T-helper 1 cell treated with Interleukin-12 subunit alpha and Interleukin-12 subunit beta and Interleukin-4 antibody, amounts not matched to agents 30 ng/mL and 1 ng/mL, for 36 hours (primary cell): ENCODE data around the gene XIRP2. TPM values are rescaled to one million over a fixed set of nuclear protein-coding genes. Genes with fewer than 3 reads are reported as not detected.
"Not testable (repeated sequence)": the region's sequence is repeated elsewhere in the genome, so short reads cannot be mapped to it uniquely, and the experiment has no call there.

Experiments used
- intact Hi-C: fragments of 100-400 bp; cut with micrococcal nuclease; formaldehyde crosslinking; loops from one replicate; pipeline ENCODE4 v1.15.1; 2024
- total RNA-seq: library from RNA; stranded (reverse); gene quantifications from 2 replicates; pipeline ENCODE4 v1.2.3, GENCODE V29; 2022

Gene XIRP2
- total RNA-seq, 1 donor from 2014 or later: not detected

DNA sequence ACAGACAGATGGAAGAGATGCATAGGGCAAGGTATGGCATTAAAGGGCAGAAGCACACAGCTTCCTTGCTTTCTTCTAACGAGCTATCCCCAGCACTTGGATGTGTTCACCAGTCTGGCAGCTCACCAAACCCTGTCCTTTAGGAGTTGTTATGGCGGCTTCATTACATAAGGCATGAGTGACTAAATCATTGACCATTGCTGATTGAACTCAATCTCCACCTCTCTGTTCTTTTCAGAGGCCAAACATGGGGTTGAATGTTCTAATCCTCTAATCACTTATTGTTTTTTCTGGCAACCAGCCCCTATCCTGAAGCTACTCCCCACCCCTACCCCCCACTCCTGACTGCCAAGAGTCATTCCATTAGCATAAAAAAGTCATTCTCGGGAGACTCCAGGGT lies 301.8 kb downstream of the XIRP2 start:
- intact Hi-C loops: no loop called here

DNA sequence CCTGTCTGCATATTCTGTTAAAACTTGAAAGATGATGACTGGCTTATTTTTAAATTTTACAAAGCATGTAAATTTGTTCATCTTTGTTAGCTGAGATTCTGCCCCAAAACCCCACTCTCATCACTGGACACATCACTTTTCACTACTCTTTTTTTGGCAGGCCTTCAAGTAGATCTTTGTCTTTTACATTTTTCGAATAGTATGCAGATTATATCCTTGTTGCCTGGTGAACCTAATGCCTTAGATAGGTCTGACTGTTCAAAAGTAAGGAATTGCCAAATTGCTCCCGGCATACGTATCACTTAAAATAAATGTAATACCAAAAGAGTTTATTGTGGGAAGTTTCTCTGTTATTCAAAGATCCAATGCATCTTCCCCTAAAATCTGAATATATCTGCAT lies 303.3 kb downstream of the XIRP2 start:
- intact Hi-C loops: no loop called here

DNA sequence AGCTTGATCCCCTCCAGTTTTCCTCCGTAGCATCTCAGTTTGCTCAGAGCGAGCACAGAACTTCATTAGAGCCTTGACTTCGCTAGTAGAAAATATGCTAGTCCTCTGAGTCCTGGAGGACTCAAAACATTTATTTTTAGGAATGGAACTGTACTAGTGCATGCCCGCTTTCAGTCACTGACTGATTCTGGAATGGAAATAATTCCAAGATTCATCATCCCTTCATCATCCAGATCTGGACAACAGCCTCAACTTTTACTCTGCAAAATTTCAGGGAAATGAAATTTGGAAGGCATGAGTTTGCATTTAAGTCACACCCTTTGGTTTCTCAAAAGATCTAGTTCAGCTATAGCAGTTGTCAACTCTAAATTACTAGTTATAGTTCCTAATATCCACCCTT lies 304.6 kb downstream of the XIRP2 start:
- intact Hi-C loops: no loop called here

DNA sequence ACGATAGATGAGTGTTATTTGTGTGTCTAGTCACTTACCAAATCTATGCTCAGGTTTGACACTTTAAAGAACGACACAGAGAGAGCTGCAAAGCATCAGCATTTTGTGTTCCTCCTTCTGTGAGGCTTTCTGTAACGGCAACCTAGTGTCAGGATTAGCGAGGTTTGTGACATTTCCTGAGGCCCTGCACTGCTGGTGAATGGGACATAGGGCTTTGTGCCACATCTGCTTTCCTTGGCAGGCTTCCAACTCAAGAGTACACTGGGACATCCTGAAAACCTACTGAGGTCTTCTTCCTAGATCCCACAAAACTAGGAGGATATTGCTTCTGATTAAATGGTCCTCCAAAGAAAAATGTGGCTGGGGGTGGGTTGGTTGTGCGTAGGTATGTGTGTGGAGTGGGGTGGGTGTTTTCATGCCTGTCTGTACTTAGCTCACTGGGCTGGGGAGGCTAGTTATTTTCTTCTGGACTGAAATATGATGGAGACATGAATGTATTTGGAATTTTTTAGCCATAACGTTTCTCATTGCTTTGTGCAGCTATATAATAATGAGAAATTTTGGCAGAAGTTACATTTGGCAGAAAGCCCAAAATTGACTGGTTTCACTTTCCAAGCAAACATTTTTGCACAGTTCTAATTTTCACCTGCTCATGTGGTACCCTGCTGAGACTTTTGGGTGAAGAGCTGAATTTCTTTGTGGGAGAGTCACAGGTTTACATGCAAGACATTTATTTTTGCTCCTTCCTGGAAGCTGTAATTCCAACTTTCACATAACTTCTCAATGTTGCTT lies 308.4 kb downstream of the XIRP2 start:
- intact Hi-C loops: no loop called here

DNA sequence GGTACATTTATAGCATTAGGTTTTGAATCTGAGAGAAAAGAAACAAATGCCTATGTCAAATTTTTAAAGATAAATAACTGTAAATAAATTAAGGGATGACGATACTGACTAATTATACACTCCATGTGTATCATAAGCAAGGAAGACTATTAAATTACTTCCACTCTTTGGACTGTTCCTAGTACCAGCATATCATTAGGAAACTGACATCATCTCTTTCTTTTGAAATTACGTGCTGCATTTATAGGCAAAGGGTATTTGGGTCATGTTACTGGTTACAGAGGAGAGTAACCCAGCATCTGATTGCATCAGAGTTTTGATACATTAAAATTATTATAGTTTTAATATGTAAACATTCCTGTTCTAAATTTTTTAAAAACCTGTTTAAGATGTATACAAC lies 309.7 kb downstream of the XIRP2 start:
- intact Hi-C loops: no loop called here

DNA sequence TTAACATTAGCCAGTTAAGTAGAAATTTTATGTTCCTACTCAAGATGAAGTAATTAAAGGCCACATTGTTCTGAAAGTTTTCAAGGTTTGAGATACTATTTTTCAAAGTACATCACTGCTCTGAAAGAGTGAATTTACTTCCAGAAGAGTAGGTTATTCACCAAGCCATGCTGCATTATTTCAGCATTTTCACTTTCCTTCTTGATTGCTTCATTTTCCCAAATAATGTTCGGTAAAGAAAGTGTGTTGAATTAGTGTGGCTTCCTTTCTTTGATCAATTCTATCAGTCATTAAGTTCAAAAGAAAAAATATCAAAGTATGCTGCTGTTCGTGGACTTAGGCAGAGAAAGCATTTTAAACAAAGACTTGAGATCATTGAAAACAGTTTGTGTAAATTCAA lies 310.3 kb downstream of the XIRP2 start:
- intact Hi-C loops: no loop called here

DNA sequence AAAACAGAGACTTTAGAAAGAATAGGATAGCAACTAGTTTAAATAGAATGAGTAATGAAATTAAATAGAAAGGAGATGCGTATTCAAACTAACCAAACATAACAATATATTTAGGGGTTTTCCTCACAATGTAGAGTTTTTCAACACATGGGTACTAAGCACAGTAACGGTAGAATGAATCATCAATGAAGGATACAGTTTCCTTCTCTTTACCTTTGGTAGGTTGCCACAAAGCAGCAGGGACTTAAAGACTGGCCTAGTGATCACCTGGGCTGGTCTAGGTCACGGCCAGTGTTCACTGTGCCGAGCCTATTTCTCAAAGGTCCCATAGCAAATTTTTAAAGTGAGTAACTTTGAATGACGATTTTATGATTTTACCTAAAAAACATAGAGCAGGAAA lies 311.7 kb downstream of the XIRP2 start:
- intact Hi-C loops: no loop called here

DNA sequence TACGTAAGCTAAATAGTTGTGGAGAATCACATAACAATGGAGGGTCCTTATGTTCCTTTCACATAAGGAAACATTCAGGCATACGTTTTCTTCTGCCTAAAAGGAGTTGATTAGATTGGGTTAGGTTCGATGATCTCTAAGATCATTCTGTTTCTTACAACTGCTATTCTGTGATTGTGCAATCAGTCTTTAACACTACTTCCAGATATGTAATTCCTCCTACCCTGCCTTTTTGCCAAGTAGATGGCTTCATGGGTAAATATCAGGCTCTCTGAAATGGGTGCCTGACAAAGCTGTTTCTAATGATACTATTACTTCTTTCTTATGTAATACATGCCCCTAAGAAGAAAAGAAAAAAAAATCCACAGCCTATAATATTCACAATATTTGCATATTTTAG lies 321.5 kb downstream of the XIRP2 start:
- intact Hi-C loops: no loop called here

DNA sequence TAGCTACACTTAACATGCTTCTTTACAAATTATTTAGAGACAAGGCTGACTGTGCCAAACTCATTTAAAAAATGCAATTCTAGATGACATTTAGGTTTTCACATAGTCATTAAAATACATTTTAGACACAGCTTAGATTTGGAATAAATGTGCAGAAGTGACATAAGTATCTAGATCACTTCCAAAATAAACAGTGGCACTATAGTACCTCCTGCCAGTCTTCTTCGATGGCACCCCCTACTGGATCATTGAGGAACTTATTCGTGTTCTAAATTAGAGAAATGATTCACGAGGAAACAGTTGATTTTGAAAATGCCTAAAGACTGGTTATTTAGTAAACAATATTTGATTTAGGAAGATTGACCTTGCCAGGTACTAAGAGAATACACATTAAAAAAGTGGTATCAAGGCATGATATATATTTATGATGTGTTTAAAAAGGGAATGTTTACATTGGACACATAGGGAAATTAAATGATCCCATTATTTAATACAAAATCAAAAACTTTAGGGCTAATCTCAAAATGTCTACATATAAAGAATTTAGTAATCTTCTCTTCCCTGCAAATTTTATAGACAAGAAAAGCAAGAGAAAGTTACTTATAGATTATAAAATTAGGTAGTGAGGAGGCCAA lies 323.9 kb downstream of the XIRP2 start:
- intact Hi-C loops: loop anchor here (1.0 kb wide), 1 partner anchor 673 kb away; no protein-coding TSS in a partner anchor

DNA sequence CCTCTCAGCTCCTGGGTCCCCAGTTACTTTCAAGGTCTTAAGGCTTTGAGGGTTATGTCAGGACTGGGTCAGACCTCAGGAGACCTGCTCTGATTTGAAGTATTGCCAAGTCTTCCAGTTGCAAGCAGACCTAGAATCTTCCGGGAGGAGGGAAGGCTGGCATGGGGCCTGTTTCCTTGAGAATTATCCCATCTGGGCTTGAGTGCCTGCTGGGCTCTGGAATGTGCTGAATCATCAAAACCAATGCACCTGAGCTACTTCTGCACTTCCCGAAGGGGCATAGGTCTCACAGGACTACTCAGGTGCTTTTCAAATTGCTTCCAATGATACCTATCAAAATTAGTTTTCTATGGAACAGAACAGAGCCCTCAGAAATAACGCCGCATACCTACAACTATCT lies 327.3 kb downstream of the XIRP2 start:
- intact Hi-C loops: no loop called here

DNA sequence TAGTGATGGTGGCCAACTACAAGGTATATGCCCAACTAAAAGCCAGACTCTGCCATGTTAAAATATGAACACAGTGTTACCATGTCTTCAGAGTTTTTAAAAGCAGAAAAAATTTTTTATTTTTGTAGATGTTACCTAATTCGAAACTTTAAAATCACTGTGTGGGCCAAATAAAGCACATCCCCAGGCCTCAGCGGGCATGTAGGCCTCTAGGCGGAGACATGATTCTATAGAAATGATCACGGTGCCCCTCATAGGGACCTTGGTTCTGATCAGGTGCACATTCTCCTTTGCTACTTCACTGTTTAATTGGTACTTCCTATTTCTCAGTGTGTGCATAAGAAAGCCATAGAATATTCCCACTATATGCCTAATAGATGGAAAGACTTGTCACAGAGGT lies 349.2 kb downstream of the XIRP2 start:
- intact Hi-C loops: no loop called here

DNA sequence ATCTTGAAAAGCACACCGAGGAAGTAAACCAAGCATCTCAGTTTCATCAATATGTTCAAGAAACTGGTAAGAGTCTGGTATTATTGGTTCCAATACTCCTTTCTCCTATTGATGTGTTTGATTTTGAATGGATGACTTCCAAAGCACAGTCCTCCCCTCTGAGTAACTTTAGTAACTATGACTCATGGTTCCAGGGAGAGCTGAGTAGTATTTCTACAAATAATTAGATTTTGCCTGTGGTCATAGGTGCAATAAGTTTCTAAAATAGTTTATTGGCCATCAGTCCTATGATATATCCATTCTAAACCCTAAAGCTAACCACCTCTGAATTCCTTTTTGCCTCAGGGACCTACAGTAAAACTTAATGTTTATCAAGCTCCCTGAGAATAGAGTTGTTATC lies 352.4 kb downstream of the XIRP2 start:
- intact Hi-C loops: no loop called here

DNA sequence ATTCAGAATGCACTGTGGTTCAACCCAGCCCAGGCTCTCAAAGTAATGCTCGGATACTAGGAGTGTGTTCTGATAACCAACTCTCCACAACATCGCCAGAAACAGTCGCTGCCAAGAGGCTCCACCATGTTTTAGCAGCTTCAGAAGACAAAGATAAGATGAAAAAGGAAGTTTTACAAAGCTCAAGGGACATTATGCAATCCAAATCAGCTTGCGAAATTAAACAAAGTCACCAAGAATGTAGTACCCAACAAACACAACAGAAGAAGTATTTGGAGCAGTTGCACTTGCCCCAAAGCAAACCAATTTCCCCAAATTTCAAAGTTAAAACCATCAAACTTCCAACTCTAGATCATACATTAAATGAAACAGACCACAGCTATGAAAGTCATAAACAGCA lies 360.9 kb downstream of the XIRP2 start:
- intact Hi-C loops: no loop called here

DNA sequence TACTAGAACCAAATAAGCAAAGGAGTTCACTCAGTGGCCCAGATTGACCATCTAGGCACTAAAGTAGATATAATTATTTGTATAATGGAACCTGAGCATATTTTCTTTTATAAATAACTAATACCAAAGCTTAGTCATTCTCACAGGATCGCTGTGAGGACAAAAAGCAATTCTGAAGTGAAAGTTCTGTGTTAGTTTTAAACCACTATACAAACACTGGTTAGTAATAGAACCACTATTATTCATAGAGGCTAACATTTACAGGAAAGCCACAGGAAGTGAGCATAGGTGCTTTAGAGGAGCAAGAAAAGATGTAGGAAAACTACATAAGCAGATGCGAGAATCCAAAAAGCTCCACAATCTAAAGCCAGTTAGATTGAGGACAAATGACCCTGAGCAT lies 364.7 kb downstream of the XIRP2 start:
- intact Hi-C loops: no loop called here

DNA sequence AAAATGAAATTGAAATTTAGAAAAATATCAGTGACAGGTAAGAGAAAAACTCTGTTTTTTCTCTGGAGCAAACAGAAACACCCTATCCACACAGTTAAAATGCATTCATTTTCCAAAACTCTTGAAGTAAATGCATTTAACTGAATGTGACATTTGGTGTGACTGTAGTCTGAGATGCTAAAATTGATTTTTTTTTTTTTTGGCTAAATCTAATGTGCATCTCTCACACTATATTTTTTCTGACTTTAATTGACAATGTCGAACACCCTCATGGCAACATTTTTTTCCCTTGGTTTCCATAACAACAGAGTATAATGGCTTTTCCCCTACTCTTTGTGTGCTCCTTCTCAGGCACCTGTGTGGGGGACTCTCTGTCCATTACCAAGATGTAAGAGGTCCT lies 366.4 kb downstream of the XIRP2 start:
- intact Hi-C loops: no loop called here

DNA sequence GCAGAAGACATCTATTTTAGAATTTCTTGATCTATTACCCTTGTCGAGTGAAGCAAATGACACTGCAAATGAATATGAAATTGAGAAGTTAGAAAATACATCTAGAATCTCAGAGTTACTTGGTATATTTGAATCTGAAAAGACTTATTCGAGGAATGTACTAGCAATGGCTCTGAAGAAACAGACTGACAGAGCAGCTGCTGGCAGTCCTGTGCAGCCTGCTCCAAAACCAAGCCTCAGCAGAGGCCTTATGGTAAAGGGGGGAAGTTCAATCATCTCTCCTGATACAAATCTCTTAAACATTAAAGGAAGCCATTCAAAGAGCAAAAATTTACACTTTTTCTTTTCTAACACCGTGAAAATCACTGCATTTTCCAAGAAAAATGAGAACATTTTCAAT lies 370.4 kb downstream of the XIRP2 start:
- intact Hi-C loops: no loop called here

DNA sequence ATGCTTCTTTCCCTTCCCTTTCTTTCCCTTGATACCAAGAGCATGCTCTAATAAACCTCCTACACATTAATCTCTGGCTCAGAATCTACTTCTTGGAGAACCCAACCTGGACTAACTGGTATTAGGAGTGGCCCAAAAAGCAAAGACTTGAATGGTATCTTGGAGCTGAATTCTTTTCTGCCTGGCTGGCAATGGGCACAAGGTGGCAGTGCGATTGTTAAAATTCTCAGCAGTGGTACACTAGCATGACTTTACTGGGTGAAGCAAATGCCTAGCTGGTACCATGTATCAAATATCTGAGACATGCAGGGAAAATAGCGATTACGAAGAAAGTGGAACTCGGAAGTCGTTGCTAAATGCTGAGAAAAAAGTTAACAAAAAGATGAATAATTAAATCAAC lies 376.1 kb downstream of the XIRP2 start:
- intact Hi-C loops: loop anchor here (2.0 kb wide), 1 partner anchor 854 kb away; no protein-coding TSS in a partner anchor

DNA sequence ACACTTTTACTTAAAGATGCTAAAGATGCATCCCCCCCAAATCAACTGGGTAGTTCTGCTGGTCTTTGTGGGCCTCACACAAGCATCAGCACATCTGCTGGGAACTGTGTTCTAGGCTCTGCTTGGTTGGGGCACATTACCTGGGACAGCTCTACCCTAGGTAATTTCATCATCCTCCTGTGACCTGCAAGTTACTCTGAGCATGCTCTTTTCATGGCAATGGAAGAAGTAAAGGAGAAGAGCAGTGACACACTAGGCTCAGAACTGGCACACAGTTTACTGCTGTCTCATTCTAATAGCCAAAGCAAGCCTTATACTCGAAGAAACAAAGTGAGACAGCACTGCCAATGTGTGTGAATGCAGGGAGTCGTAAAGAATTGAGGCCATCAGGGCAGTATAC lies 376.7 kb downstream of the XIRP2 start:
- intact Hi-C loops: loop anchor here (2.0 kb wide), 1 partner anchor 854 kb away; no protein-coding TSS in a partner anchor

DNA sequence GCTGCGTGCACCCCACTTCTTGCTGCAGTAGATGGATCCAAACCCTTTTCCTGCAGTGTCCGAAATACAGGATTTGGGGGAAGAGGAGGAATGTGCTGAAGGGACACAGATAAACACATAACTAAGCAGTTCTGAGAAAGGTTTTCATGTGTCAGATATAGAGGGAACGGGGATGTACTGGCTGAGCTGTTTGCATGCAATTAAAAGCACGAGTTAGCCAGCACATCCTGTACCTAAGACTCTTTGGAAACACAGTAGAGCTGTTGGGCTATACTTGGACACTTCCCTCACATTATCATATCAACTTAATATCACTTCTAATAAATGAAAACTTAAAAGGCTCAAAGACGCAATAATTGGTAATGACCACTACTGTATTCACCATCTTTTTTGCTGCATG lies 377.4 kb downstream of the XIRP2 start:
- intact Hi-C loops: loop anchor here (2.0 kb wide), 1 partner anchor 853 kb away; no protein-coding TSS in a partner anchor

DNA sequence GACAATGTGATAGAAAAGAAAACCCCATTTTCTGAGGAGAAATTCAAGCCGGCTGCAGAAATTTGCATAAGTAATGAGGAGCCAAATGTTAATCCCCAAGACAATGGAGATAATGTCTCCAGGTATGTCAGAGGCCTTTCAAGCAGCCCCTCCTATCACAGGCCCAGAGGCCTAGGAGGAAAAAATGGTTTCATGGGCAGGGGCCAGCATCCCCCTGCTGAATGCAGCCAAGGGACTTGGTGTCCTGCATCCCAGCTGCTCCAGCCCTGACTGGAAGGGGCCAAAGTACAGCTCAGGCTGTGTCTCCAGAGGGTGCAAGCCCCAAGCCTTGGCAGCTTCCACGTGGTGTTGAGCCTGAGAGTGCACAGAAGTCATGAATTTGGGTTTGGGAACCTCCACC lies 380.0 kb downstream of the XIRP2 start:
- intact Hi-C loops: not testable (repeated sequence)

DNA sequence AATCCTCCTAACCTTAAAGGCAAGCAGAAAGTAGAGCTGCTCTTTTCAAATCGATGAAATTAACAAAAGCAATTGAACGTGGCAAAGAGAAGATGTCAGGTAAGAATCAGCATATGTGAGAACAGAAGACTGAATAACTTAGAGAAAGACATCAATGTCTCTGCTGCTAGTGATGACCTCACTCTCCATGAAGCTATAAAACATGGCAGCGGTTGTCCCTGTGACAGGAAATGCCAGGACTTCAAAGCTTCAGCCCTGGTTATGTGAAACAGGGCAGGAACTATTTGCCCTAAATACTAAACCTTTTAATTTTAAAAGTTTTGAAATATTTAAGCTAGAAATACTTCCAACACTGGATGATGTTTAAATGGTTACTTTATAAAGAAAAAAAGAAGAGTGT lies 383.7 kb downstream of the XIRP2 start:
- intact Hi-C loops: no loop called here

DNA sequence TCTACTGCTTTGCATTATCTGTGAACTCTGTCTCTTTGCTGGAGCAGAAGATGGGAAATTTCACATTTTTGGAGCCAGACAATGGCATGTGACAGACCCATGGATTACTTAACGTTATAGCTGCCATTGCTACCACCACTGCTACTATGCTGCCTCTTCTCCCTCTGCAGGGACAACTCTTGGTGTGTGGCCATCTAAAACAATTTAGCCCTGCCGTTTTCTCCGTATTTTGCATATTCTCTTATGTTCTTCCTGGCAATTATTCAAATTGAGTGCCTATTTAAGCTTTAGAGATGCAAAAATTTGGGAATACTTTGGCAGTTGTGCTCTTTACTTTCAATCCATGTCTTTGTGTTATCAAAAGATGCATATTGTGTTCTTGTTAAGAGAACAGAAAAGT lies 386.8 kb downstream of the XIRP2 start:
- intact Hi-C loops: no loop called here

DNA sequence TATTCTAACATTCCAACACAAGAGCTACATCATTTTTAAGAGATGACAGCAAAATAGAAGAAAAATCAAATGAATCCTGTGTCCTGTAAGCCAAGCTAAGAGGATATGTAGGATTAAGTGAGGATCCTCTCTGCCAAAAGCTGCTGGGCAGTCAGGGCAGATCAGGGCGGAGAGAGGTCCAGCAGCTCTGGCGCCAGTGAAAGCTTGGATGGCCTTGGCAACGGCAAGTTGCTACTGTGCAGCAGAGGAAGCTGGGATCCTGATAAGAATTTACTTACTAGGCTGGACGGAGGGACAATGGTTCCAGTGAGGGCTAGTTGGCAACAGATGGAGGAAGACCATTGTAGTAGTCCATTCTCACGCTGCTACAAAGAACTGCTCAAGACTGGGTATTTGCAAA lies 391.5 kb downstream of the XIRP2 start:
- intact Hi-C loops: no loop called here
